ENCODE measurements around the gene CDPF1. TPM values are rescaled to one million over a fixed set of nuclear protein-coding genes. Genes with fewer than 3 reads are reported as not detected.

The CDPF1 gene
- total and polyA plus RNA-seq, 2 of the 13 experiments (the other 11 are each of a cell fraction or from before 2014, with no cell fraction given), result 5.2 to 8.1 TPM

DNA sequence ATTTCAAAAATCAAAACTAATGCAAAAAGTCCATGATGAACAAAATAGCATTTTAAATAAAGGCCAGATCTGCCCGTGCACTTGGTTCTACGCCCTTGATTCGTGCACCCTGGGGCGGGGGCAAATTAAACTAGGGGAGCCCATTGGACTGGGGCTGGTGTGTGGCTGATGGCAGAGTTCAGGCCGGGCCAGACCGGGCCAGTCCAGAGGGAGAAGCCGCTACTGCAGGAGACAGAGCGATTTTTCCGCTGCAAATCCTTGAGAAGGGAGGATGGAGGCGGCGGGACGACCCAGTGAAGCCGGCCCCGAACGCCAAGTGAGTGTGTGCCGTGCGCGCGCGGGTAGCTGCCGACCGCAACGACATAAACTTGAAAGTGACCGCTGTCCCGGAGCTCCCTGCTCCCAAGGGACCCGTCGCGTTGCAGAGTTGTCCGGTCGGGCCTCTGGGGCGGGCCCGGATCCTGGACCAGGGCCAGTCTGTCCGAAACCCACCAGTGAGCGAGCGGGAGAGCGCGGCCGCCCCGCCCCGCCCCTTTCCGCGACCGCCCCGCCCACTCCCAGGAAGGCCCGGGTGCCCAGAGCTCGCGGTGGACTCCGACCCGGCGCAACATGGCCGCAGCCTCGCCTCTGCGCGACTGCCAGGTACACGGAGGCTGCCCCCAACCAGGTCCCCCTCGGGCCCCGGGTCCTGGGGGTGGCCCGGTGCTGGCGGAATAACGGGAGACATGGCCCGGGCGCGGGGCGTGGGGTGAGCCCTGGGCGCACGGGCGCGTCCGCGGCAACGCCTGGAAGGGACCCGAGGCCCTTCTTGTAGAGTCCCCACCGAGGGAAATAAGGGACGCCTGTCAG, 17.6 kb upstream of the CDPF1 start, which contains the start of gene TTC38 (continued):
- TF ChIP-seq, protein P1, sequence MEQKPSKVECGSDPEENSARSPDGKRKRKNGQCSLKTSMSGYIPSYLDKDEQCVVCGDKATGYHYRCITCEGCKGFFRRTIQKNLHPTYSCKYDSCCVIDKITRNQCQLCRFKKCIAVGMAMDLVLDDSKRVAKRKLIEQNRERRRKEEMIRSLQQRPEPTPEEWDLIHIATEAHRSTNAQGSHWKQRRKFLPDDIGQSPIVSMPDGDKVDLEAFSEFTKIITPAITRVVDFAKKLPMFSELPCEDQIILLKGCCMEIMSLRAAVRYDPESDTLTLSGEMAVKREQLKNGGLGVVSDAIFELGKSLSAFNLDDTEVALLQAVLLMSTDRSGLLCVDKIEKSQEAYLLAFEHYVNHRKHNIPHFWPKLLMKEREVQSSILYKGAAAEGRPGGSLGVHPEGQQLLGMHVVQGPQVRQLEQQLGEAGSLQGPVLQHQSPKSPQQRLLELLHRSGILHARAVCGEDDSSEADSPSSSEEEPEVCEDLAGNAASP (CRISPR knock-in tag; IDR thresholded peaks at IDR 0.05; ENCODE audit: borderline replicate concordance), result peak; percentile 90
- TF ChIP-seq DNMT1 (CRISPR knock-in tag; IDR thresholded peaks at IDR 0.05) (0 out of 2 replicates have a peak, but pooled peaks have one; percentile 33), MEF2D (CRISPR knock-in tag; IDR thresholded peaks at IDR 0.05) (no peak), ZBED4 (CRISPR knock-in tag; IDR thresholded peaks at IDR 0.05; ENCODE audit: borderline replicate concordance) (peak; percentile 96), PHF20 (CRISPR knock-in tag; IDR thresholded peaks at IDR 0.05) (0 out of 2 replicates have a peak, but pooled peaks have one; percentile 35), ZC3H4 (CRISPR knock-in tag; IDR thresholded peaks at IDR 0.05; ENCODE audit: borderline replicate concordance) (no peak), ZNF263 (CRISPR knock-in tag; IDR thresholded peaks at IDR 0.05) (no peak), KLF13 (CRISPR knock-in tag; IDR thresholded peaks at IDR 0.05) (no peak), ZNF460 (CRISPR knock-in tag; IDR thresholded peaks at IDR 0.05; ENCODE audit: borderline replicate concordance) (no peak), PTBP1 (IDR thresholded peaks at IDR 0.05; ENCODE audit: low read depth, low read length, poor library complexity, severe bottlenecking) (no peak), KMT2A (CRISPR knock-in tag; IDR thresholded peaks at IDR 0.05) (peak; percentile 74), HNF4A (CRISPR knock-in tag; IDR thresholded peaks at IDR 0.05) (peak; percentile 70), ZFP36L2 (CRISPR knock-in tag; IDR thresholded peaks at IDR 0.05) (no peak), PPARG (CRISPR knock-in tag; conservative IDR thresholded peaks at IDR 0.05) (peak; percentile 7; the same call in 1 of the 2 replicates), YY1 (IDR thresholded peaks at IDR 0.05; ENCODE audit: insufficient read depth, insufficient replicate concordance, low read depth, low read length) (peak; percentile 93)
- TF ChIP-seq, protein P2, sequence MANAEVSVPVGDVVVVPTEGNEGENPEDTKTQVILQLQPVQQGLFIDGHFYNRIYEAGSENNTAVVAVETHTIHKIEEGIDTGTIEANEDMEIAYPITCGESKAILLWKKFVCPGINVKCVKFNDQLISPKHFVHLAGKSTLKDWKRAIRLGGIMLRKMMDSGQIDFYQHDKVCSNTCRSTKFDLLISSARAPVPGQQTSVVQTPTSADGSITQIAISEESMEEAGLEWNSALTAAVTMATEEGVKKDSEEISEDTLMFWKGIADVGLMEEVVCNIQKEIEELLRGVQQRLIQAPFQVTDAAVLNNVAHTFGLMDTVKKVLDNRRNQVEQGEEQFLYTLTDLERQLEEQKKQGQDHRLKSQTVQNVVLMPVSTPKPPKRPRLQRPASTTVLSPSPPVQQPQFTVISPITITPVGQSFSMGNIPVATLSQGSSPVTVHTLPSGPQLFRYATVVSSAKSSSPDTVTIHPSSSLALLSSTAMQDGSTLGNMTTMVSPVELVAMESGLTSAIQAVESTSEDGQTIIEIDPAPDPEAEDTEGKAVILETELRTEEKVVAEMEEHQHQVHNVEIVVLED (CRISPR knock-in tag; IDR thresholded peaks at IDR 0.05; ENCODE audit: borderline replicate concordance), result peak; percentile 56; the same call in 1 of the 2 replicates
- TF ChIP-seq, protein P3, sequence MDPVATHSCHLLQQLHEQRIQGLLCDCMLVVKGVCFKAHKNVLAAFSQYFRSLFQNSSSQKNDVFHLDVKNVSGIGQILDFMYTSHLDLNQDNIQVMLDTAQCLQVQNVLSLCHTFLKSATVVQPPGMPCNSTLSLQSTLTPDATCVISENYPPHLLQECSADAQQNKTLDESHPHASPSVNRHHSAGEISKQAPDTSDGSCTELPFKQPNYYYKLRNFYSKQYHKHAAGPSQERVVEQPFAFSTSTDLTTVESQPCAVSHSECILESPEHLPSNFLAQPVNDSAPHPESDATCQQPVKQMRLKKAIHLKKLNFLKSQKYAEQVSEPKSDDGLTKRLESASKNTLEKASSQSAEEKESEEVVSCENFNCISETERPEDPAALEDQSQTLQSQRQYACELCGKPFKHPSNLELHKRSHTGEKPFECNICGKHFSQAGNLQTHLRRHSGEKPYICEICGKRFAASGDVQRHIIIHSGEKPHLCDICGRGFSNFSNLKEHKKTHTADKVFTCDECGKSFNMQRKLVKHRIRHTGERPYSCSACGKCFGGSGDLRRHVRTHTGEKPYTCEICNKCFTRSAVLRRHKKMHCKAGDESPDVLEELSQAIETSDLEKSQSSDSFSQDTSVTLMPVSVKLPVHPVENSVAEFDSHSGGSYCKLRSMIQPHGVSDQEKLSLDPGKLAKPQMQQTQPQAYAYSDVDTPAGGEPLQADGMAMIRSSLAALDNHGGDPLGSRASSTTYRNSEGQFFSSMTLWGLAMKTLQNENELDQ (CRISPR knock-in tag; IDR thresholded peaks at IDR 0.05; ENCODE audit: borderline replicate concordance), result no peak
- TF ChIP-seq, protein P4, sequence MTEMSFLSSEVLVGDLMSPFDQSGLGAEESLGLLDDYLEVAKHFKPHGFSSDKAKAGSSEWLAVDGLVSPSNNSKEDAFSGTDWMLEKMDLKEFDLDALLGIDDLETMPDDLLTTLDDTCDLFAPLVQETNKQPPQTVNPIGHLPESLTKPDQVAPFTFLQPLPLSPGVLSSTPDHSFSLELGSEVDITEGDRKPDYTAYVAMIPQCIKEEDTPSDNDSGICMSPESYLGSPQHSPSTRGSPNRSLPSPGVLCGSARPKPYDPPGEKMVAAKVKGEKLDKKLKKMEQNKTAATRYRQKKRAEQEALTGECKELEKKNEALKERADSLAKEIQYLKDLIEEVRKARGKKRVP (CRISPR knock-in tag; IDR thresholded peaks at IDR 0.05), result peak in 1 of 2 experiments; percentile 45; a peak in 1 of 4 replicates

All from HepG2 (cell line).